Keratinocyte (primary cell): ENCODE data around the gene ZSCAN18. TPM values are rescaled to one million over a fixed set of nuclear protein-coding genes. Genes with fewer than 3 reads are reported as not detected.
A peak's percentile ranks its signal among the peaks of the same experiment; 100 is the strongest.

Experiments used
- DNase-seq: peaks from one replicate; pipeline ENCODE4 v3.0.0-alpha.2; 2011; ENCODE audit warnings: low read depth, missing footprints, low spot score
- FAIRE-seq: peaks from 2 replicates; lab custom pipeline; 2011; peaks lifted over from hg19 to GRCh38; lab: Jason Lieb, UNC
- H2AFZ ChIP-seq: 2 replicates; pipeline ENCODE4 v1.6.0; 2012; ENCODE audit warnings: low read length, control low read depth, inconsistent platforms; ENCODE audit not compliant: control insufficient read depth
- H3K27ac ChIP-seq: 2 replicates; pipeline ENCODE4 v1.5.1; 2011; ENCODE audit warnings: low read length; ENCODE audit not compliant: control insufficient read depth, insufficient read depth
- H3K27me3 ChIP-seq: 3 replicates; pipeline ENCODE4 v1.6.0; 2011; ENCODE audit warnings: low read length; ENCODE audit not compliant: control insufficient read depth, insufficient read depth; ENCODE audit errors: extremely low read depth
- H3K36me3 ChIP-seq, 2 experiments: 2 replicates in 1 of 2; 3 replicates in 1 of 2; pipeline ENCODE4 v1.5.1; 2011; ENCODE audit warnings: low read length in 2 of 2, mild to moderate bottlenecking in 1 of 2; ENCODE audit not compliant: control insufficient read depth in 2 of 2, insufficient read depth in 2 of 2; ENCODE audit errors: extremely low read depth in 1 of 2
- H3K4me1 ChIP-seq: 3 replicates; pipeline ENCODE4 v1.5.1; 2011; ENCODE audit warnings: low read length; ENCODE audit not compliant: control insufficient read depth, insufficient read depth; ENCODE audit errors: extremely low read depth
- H3K4me2 ChIP-seq: 3 replicates; pipeline ENCODE4 v1.6.0; 2011; ENCODE audit warnings: low read depth, low read length; ENCODE audit not compliant: control insufficient read depth, insufficient read depth; ENCODE audit errors: extremely low read depth
- H3K4me3 ChIP-seq, 3 experiments: fragments of 200-600 bp in 1 of 3; sonication (generic) in 1 of 3; 2 replicates in 2 of 3; 3 replicates in 1 of 3; pipeline ENCODE4 v1.5.1; 2011 to 2016; ENCODE audit warnings: low read length in 3 of 3, mild to moderate bottlenecking in 3 of 3, control low read depth in 2 of 3, inconsistent platforms in 1 of 3, low read depth in 1 of 3, mixed read lengths in 1 of 3, mixed run types in 1 of 3, moderate library complexity in 1 of 3; ENCODE audit not compliant: control insufficient read depth in 2 of 3, insufficient read depth in 2 of 3; ENCODE audit errors: extremely low read depth in 1 of 3
- H3K79me2 ChIP-seq: 2 replicates; pipeline ENCODE4 v1.6.0; 2012; ENCODE audit warnings: low read length; ENCODE audit not compliant: control insufficient read depth, insufficient read depth
- H3K9ac ChIP-seq: 3 replicates; pipeline ENCODE4 v1.6.0; 2011; ENCODE audit warnings: low read length; ENCODE audit not compliant: control insufficient read depth, insufficient read depth; ENCODE audit errors: extremely low read depth
- H3K9me1 ChIP-seq: 3 replicates; pipeline ENCODE4 v1.6.0; 2011; ENCODE audit warnings: low read length; ENCODE audit not compliant: control insufficient read depth, insufficient read depth; ENCODE audit errors: extremely low read depth
- H3K9me3 ChIP-seq: 2 replicates; pipeline ENCODE4 v1.5.1; 2012; ENCODE audit warnings: low read depth, low read length; ENCODE audit not compliant: control insufficient read depth
- H4K20me1 ChIP-seq: 3 replicates; pipeline ENCODE4 v1.6.0; 2011; ENCODE audit warnings: low read length; ENCODE audit not compliant: control insufficient read depth, insufficient read depth; ENCODE audit errors: extremely low read depth
- EZH2 ChIP-seq: IDR thresholded peaks from one replicate; pipeline ENCODE4 v1.6.1; 2012; ENCODE audit warnings: inconsistent platforms, mild to moderate bottlenecking, low read length, moderate library complexity
- dilution Hi-C: fragments of 300-500 bp; cut with MboI; formaldehyde crosslinking; loops from one replicate; pipeline ENCODE4 v1.7.0; 2020; ENCODE audit warnings: low sequenced_read_pairs; ENCODE audit not compliant: extremely low pct_ligation_motif_present
- polyA plus RNA-seq, 5 experiments: library from polyadenylated mRNA; depleted of rRNA in 3 of 5; stranded (reverse) in 3 of 5; stranded (forward) in 1 of 5; unstranded in 1 of 5; fragments of >200 nt; gene quantifications; 1 replicate in 1 of 5; 2 replicates in 3 of 5; 3 replicates in 1 of 5; pipeline versions ENCODE4 v1.2.1 to v1.2.3, GENCODE V29; 2011 to 2012; ENCODE audit warnings: missing spikeins in 2 of 5, low read depth in 1 of 5, low replicate concordance in 1 of 5
- TF ChIP-seq, protein P1 (sequence below), 3 experiments: IDR thresholded peaks in 1 of 3; conservative IDR thresholded peaks in 1 of 3; optimal IDR thresholded peaks in 1 of 3; 2 replicates in 2 of 3; 3 replicates in 1 of 3; pipeline versions ENCODE3 to v1.5.1; 2011; ENCODE audit warnings: low read length in 3 of 3, mild to moderate bottlenecking in 3 of 3, moderate library complexity in 2 of 3, control low read depth in 1 of 3, inconsistent platforms in 1 of 3; ENCODE audit not compliant: insufficient read depth in 2 of 3; ENCODE audit errors: extremely low read depth in 1 of 3

Gene ZSCAN18
- polyA plus RNA-seq, 1 donor (not counting 4 experiments of a cell fraction or from before 2014, with no cell fraction given), result 16.1 TPM

DNA sequence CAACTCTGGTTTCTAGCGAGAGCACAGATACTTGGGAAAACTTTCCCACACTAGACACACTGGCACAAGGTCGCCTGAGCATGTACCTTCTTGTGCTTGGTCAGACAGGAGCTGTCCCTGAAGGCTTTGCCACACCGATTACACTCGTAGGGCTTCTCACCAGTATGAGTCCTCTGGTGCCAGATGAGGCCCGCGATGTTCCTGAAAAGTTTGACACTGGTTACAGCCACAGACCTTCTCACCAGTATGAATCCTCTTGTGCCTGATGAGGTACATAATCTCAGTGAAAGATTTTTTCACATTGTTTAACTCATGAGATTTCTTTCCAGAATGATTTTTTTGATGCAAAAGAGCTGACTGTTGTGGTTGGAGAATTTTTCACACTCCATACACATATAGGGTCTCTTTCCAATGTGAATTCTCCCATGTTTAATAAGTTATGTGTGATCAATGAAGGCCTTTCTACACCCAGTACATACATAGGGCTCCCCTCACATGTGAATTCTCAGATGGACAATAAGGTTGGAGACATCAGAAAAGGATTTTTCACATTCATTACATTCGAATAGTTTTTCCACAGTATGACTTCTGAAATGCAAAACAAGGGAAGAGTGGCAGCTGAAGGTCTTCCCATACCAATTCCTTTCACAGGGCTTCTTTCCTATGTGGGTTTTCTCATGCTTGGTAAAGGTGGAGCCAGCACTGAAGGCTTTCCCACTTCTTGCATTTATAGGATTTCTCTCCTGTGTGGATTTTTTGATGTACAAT is 9.9 kb upstream of the ZSCAN18 start:
- Histone ChIP-seq H2AFZ (no peak overlapping the region), H3K4me1 (no peaks in the 10 kb centered on the region), H4K20me1 (no peaks in the 10 kb centered on the region), H3K9ac (no peak overlapping the region), H3K27ac (no peak overlapping the region), H3K9me3 (peaks cover 24% of the 10 kb centered on the region), H3K36me3 (no peaks in the 10 kb centered on the region), H3K27me3 (no peaks in the 10 kb centered on the region), H3K9me1 (no peaks in the 10 kb centered on the region), H3K79me2 (no peaks in the 10 kb centered on the region), H3K4me3 (no peak overlapping the region), H3K4me2 (no peak overlapping the region)
- TF ChIP-seq, protein P1, sequence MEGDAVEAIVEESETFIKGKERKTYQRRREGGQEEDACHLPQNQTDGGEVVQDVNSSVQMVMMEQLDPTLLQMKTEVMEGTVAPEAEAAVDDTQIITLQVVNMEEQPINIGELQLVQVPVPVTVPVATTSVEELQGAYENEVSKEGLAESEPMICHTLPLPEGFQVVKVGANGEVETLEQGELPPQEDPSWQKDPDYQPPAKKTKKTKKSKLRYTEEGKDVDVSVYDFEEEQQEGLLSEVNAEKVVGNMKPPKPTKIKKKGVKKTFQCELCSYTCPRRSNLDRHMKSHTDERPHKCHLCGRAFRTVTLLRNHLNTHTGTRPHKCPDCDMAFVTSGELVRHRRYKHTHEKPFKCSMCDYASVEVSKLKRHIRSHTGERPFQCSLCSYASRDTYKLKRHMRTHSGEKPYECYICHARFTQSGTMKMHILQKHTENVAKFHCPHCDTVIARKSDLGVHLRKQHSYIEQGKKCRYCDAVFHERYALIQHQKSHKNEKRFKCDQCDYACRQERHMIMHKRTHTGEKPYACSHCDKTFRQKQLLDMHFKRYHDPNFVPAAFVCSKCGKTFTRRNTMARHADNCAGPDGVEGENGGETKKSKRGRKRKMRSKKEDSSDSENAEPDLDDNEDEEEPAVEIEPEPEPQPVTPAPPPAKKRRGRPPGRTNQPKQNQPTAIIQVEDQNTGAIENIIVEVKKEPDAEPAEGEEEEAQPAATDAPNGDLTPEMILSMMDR (optimal IDR thresholded peaks at IDR 0.05 in 1 of 3, IDR thresholded peaks at IDR 0.05 in 1 of 3, conservative IDR thresholded peaks at IDR 0.05 in 1 of 3; ENCODE audit: extremely low read depth in 1 of 3, insufficient read depth in 2 of 3, low read length in 3 of 3), result no peak
- no peak for TF ChIP-seq EZH2
- no peak for DNase-seq
- dilution Hi-C loops, result no loop called here
- FAIRE-seq, result no peak

DNA sequence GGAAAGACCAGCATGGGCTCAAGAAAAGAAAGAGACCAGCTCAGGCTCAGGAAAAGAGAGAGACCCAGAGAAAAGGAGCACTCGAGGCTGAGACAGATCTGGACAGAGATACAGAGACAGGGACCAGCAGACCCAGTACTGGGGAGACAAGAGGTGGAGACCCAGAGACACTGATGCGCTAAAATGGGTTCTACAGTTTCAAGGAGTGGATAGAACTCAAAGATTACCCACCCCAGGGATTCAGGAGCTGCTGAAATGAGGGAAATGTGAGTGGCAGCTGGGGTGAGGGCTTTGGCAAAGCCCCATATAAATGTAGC is 609 bp upstream of the ZSCAN18 start:
- peak overlapping the region; percentile 47 to 100 (median 61) for H3K4me3 ChIP-seq
- dilution Hi-C loops, result no loop called here
- H2AFZ ChIP-seq, result peak overlapping the region; percentile 92

More for the DNA sequence above, 609 bp upstream of the ZSCAN18 start:
- H3K9me3 ChIP-seq, result peaks cover 10% of the 10 kb centered on the region
- peaks cover 3% of the 10 kb centered on the region for H3K4me1 ChIP-seq
- peaks cover 0 to 2% of the 10 kb centered on the region in 2 experiments for H3K36me3 ChIP-seq
- H3K9ac ChIP-seq, result peak overlapping the region; percentile 76
- peak overlapping the region; percentile 98 for H3K4me2 ChIP-seq
- FAIRE-seq, result no peak
- TF ChIP-seq, protein P1 (optimal IDR thresholded peaks at IDR 0.05 in 1 of 3, IDR thresholded peaks at IDR 0.05 in 1 of 3, conservative IDR thresholded peaks at IDR 0.05 in 1 of 3; ENCODE audit: extremely low read depth in 1 of 3, insufficient read depth in 2 of 3, low read length in 3 of 3), result no peak
- no peak for TF ChIP-seq EZH2
- H3K27me3 ChIP-seq, result no peaks in the 10 kb centered on the region
- peaks cover 4% of the 10 kb centered on the region for H3K79me2 ChIP-seq
- no peak for DNase-seq
- no peaks in the 10 kb centered on the region for H3K9me1 ChIP-seq
- no peaks in the 10 kb centered on the region for H4K20me1 ChIP-seq
- peak overlapping the region; percentile 80 for H3K27ac ChIP-seq
